ENCODE results near the gene PRKCZ. TPM values are rescaled to one million over a fixed set of nuclear protein-coding genes. Genes with fewer than 3 reads are reported as not detected.
A peak's percentile ranks its signal among the peaks of the same experiment; 100 is the strongest.
"Not testable (repeated sequence)": the region's sequence is repeated elsewhere in the genome, so short reads cannot be mapped to it uniquely, and the experiment has no call there.

Gene PRKCZ
- total RNA-seq, 1 donor = 4.6 TPM

DNA sequence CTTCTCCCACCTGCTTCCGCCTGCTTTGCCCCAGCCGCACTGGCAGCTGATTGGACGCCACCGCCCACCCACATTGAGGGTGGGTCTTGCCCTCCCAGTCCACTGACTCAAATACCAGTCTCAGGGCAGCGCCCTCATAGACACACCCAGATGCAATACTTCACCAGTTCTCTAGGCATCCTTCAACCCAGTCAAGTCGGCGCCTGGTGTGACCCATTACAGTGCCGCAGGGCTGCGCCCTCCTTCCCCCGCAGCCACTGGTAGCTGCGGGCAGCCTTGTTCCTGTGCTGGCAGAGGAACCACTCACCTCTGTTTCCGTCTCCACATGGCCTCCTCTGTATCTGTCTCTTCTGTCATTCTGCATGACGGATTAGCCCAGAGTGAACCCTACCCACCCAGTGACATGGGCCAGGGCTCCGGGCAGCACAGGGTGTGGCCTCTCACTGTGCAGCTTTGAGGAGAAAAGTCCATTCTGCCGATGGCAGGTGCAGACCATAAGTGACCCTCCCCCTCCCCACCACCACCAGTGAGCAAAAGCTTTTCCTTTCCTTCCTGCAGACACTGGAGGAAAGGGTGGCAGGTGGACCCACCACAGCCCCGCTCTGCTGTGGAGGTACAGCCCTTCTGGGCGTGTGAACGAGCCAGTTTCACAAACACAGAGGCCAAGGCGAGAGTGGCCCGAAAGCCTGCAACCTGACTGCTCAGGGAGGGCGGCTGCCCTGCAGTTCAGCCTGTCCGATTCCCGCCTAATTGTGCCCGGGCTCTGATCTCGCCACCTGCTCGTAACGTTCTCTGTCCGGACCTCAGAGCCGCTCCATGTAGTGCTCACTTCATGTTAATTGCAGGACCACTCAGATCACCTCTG, 87.3 kb downstream of the PRKCZ start:
- peaks cover 18% of the 10 kb centered on the region for H3K4me1 ChIP-seq (ENCODE audit: insufficient read depth, low read length)
- no peaks in the 10 kb centered on the region for H3K9me3 ChIP-seq (ENCODE audit: low read depth, low read length)
- no peaks in the 10 kb centered on the region for H3K27me3 ChIP-seq (ENCODE audit: insufficient read depth, low read length)
- no peak overlapping the region for H3K4me3 ChIP-seq (ENCODE audit: low read length)

DNA sequence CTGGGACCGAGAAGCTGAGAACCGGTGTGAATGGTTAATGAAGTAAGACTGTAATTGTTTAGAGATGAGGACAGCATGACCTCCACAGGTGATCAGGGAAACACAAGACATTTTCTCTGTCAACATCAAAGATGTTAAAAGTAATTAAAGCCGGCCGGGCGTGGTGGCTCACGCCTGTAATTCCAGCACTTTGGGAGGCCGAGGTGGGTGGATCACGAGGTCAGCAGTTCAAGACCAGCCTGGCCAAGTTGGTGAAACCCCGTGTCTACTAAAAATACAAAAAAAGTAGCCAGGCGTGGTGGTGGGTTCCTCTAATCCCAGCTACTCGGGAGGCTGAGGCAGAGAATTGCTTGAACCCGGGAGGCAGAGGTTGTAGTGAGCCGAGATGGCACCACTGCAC, 88.9 kb downstream of the PRKCZ start:
- peaks cover 23% of the 10 kb centered on the region for H3K4me1 ChIP-seq (ENCODE audit: insufficient read depth, low read length)
- not testable (repeated sequence) for H3K9me3 ChIP-seq (ENCODE audit: low read depth, low read length); H3K4me3 ChIP-seq (ENCODE audit: low read length); H3K27me3 ChIP-seq (ENCODE audit: insufficient read depth, low read length)

- no peaks in the 10 kb centered on the region for H3K27me3 ChIP-seq (ENCODE audit: insufficient read depth, low read length)
- peaks cover 38% of the 10 kb centered on the region for H3K4me1 ChIP-seq (ENCODE audit: insufficient read depth, low read length)
- no peaks in the 10 kb centered on the region for H3K9me3 ChIP-seq (ENCODE audit: low read depth, low read length)
- no peak overlapping the region for H3K4me3 ChIP-seq (ENCODE audit: low read length)
These were observed 90.8 kb downstream of the PRKCZ start for GRCh38 chr1:2141025-2141424.

DNA sequence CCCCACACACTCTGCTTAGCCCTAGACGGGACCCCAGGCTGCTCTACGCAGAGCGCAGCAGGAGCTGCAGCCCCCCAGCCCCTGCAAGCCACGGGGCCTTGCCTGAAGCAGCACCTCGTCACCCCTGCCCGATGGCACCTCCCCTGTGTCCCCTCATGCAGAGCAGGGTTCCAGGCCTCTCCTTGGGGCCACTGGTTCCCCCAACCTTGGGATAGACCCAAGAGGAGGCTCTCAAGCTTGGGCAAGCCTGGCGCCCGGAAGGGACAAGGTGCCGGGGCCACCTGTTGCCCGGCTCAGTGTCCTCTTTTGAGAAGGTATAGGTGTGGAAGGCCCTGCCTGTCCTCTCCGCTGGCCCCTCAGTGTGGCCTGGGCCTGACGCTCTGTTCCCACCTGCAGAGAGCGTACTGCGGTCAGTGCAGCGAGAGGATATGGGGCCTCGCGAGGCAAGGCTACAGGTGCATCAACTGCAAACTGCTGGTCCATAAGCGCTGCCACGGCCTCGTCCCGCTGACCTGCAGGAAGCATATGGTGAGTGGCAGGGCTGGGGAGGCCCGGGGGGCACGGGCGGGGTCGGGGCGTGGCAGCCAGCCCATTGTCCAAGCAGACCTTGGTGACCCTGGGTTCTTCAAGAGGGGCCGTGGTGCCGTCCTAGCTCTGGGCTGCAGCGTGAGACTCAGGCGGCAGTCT, 93.7 kb downstream of the PRKCZ start:
- Histone ChIP-seq H3K4me3 (ENCODE audit: low read length) (no peak overlapping the region), H3K27me3 (ENCODE audit: insufficient read depth, low read length) (no peaks in the 10 kb centered on the region), H3K4me1 (ENCODE audit: insufficient read depth, low read length) (peaks cover 68% of the 10 kb centered on the region), H3K9me3 (ENCODE audit: low read depth, low read length) (no peaks in the 10 kb centered on the region)

GRCh38 chr1:2144501-2145090, 94.4 kb downstream of the PRKCZ start:
- Histone ChIP-seq H3K4me3 (ENCODE audit: low read length) (no peak overlapping the region), H3K27me3 (ENCODE audit: insufficient read depth, low read length) (no peaks in the 10 kb centered on the region), H3K4me1 (ENCODE audit: insufficient read depth, low read length) (peaks cover 73% of the 10 kb centered on the region), H3K9me3 (ENCODE audit: low read depth, low read length) (no peaks in the 10 kb centered on the region)

- no peak overlapping the region for H3K4me3 ChIP-seq (ENCODE audit: low read length)
- H3K4me1 ChIP-seq (ENCODE audit: insufficient read depth, low read length) = peaks cover 82% of the 10 kb centered on the region
- H3K9me3 ChIP-seq (ENCODE audit: low read depth, low read length) = no peaks in the 10 kb centered on the region
- H3K27me3 ChIP-seq (ENCODE audit: insufficient read depth, low read length) = no peaks in the 10 kb centered on the region
These were observed 96.0 kb downstream of the PRKCZ start for GRCh38 chr1:2145946-2146835.

DNA sequence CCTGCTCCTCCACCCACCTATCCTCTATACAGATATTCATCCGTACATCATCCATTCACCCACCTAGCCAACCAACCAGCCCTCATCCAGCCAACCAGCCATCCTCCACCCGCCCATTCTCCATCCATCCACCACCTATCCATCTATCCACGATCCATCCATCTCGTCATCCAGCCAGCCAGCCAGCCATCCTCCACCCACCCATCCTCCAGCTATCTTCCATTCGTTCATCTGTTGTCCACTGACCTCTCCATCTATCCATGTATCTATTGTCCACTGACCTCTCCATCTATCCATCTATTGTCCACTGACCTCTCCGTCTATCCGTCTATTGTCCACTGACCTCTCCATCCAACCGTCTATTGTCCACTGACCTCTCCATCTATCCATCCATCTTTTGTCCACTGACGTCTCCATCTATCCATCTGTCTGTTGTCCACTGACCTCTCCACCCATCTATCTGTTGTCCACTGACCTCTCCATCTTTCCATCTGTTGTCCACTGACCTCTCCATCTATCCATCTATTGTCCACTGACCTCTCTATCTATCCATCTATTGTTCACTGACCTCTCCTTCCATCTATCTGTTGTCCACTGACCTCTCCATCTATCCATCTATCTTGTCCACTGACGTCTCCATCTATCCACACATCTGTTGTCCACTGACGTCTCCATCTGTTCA, 96.8 kb downstream of the PRKCZ start:
- Histone ChIP-seq H3K27me3 (ENCODE audit: insufficient read depth, low read length) (no peaks in the 10 kb centered on the region), H3K4me1 (ENCODE audit: insufficient read depth, low read length) (peaks cover 90% of the 10 kb centered on the region), H3K9me3 (ENCODE audit: low read depth, low read length) (no peaks in the 10 kb centered on the region), H3K4me3 (ENCODE audit: low read length) (no peak overlapping the region)

GRCh38 chr1:2147869-2148268, 97.7 kb downstream of the PRKCZ start:
- H3K27me3 ChIP-seq (ENCODE audit: insufficient read depth, low read length); H3K4me3 ChIP-seq (ENCODE audit: low read length): not testable (repeated sequence)
- H3K4me1 ChIP-seq (ENCODE audit: insufficient read depth, low read length) = peaks cover 91% of the 10 kb centered on the region

DNA sequence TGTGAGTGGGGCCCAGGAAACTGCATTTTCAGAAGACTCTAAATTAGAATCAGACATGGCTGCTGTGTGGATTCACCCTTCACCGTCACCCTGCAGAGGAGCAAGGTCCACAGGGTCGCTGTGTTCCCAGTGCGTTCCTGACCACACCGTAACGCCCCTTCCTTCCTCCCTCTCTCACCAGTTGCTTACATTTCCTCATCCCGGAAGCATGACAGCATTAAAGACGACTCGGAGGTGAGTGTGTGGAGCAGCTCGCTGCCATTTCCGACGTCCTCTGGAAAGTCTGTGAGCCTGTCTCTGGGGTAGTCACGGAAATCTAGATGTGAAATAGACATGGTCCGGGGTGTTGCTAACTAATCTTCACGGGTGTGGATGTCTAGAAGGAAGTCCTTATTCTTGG, 98.5 kb downstream of the PRKCZ start:
- peaks cover 92% of the 10 kb centered on the region for H3K4me1 ChIP-seq (ENCODE audit: insufficient read depth, low read length)
- H3K27me3 ChIP-seq (ENCODE audit: insufficient read depth, low read length) = no peaks in the 10 kb centered on the region
- H3K9me3 ChIP-seq (ENCODE audit: low read depth, low read length) = no peaks in the 10 kb centered on the region
- H3K4me3 ChIP-seq (ENCODE audit: low read length) = peak overlapping the region; percentile 26

More at GRCh38 chr1:2147869-2148268, 97.7 kb downstream of the PRKCZ start:
- H3K9me3 ChIP-seq (ENCODE audit: low read depth, low read length) = not testable (repeated sequence)

DNA sequence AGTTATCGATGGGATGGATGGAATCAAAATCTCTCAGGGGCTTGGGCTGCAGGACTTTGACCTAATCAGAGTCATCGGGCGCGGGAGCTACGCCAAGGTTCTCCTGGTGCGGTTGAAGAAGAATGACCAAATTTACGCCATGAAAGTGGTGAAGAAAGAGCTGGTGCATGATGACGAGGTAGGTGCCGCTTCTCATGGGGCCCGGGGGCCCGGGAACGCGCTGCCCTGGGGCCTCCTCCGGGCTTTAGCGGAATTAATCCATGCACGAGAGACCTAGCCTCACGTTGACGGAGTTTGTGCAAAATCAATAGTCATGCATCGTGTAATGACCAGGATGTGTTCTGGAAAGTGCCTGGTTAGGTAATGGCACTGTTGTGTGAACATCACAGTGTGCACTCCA, 100.6 kb downstream of the PRKCZ start:
- Histone ChIP-seq H3K4me1 (ENCODE audit: insufficient read depth, low read length) (peaks cover 80% of the 10 kb centered on the region), H3K9me3 (ENCODE audit: low read depth, low read length) (no peaks in the 10 kb centered on the region), H3K27me3 (ENCODE audit: insufficient read depth, low read length) (no peaks in the 10 kb centered on the region), H3K4me3 (ENCODE audit: low read length) (no peak overlapping the region)

- Histone ChIP-seq H3K9me3 (ENCODE audit: low read depth, low read length) (no peaks in the 10 kb centered on the region), H3K4me3 (ENCODE audit: low read length) (no peak overlapping the region), H3K27me3 (ENCODE audit: insufficient read depth, low read length) (no peaks in the 10 kb centered on the region), H3K4me1 (ENCODE audit: insufficient read depth, low read length) (peaks cover 75% of the 10 kb centered on the region)
These were observed 101.0 kb downstream of the PRKCZ start for GRCh38 chr1:2151252-2151651.

DNA sequence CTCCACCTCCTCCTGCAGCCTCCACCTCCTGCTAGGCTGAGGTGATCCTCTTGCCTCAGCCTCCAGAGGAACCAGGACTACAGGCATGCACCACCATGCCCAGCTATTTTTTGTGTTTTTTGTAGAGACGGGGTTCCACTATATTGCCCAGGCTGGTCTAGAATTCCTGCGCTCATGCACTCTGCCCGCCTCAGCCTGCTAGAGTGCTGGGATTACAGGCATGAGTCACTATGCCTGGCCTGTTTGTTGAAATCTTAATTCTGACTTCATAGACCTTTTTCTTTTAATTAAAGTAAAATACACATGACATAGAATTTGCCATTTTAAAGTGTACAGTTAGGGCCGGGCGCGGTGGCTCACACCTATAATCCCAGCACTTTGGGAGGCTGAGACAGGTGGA, 101.7 kb downstream of the PRKCZ start:
- H3K4me3 ChIP-seq (ENCODE audit: low read length) = no peak overlapping the region
- no peaks in the 10 kb centered on the region for H3K27me3 ChIP-seq (ENCODE audit: insufficient read depth, low read length)
- peaks cover 69% of the 10 kb centered on the region for H3K4me1 ChIP-seq (ENCODE audit: insufficient read depth, low read length)
- no peaks in the 10 kb centered on the region for H3K9me3 ChIP-seq (ENCODE audit: low read depth, low read length)

DNA sequence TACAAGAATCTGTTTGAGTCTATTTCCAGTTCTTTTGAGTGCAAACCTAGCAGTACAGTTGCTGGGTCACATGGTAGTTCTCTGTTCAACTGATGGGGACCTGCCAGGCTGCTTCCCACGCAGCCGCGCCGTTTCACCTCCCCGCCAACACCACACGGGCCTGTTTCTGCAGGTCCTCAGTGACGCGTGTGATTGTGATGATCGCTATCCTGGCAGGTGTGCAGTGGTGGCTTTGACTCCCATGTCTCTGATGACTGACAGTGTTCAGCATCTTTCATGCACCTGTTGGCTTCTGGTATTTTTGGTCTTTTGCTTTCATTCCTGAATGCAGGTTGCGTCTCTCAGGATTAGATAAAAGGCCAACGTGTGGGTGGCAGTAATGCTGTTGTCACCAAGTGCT, 102.7 kb downstream of the PRKCZ start:
- Histone ChIP-seq H3K9me3 (ENCODE audit: low read depth, low read length) (no peaks in the 10 kb centered on the region), H3K4me3 (ENCODE audit: low read length) (no peak overlapping the region), H3K4me1 (ENCODE audit: insufficient read depth, low read length) (peaks cover 58% of the 10 kb centered on the region), H3K27me3 (ENCODE audit: insufficient read depth, low read length) (no peaks in the 10 kb centered on the region)

DNA sequence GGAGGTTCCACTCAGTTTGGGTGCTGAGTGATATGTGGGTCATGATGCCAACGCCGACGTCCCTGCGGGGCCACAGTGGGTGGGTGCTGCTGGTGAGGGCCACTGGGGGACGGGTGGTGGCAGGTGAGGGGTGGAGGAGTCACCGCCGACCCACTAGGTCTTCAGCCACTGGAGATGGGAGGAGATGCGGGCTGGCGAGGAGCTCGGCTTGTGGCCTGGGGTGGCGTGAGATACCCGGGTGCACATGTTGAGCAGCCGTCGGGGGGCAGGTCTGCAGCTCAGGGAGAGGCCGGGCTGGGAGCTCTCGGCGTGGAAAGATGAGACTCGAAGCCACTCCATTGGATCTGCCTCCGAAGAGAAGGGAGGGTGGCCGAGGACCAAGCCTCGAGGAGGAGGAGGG, 103.8 kb downstream of the PRKCZ start:
- Histone ChIP-seq H3K4me1 (ENCODE audit: insufficient read depth, low read length) (peaks cover 51% of the 10 kb centered on the region), H3K27me3 (ENCODE audit: insufficient read depth, low read length) (no peaks in the 10 kb centered on the region), H3K9me3 (ENCODE audit: low read depth, low read length) (no peaks in the 10 kb centered on the region), H3K4me3 (ENCODE audit: low read length) (no peak overlapping the region)

Data from mononuclear cell (primary cell).